Measurements from ENCODE around the gene MYOZ2. TPM values are rescaled to one million over a fixed set of nuclear protein-coding genes. Genes with fewer than 3 reads are reported as not detected.

MYOZ2 gene
- total and polyA plus RNA-seq, 9 donors, result 165 to 256 (median 194) TPM

- Histone ChIP-seq H3K9me3 (replicated peaks; ENCODE audit: control insufficient read depth, low read depth, low read length) (no peaks in the 10 kb centered on the region), H3K27me3 (ENCODE audit: control insufficient read depth, insufficient read depth, low read length) (no peaks in the 10 kb centered on the region), H3K36me3 (ENCODE audit: control insufficient read depth, insufficient read depth, low read length) (no peaks in the 10 kb centered on the region), H3K27ac (ENCODE audit: low read length) (no peak overlapping the region), H3K4me1 (ENCODE audit: control insufficient read depth, insufficient read depth, low read length) (peaks cover 2% of the 10 kb centered on the region), H3K4me3 (ENCODE audit: low read length) (no peak overlapping the region)
- no CpG with 5 or more reads among the region's 2 CpGs for WGBS (ENCODE audit: insufficient coverage)
- DNase-seq, result peak; percentile 59
Measured at GRCh38 chr4:119118397-119118796, 17.2 kb upstream of the MYOZ2 start.

DNA sequence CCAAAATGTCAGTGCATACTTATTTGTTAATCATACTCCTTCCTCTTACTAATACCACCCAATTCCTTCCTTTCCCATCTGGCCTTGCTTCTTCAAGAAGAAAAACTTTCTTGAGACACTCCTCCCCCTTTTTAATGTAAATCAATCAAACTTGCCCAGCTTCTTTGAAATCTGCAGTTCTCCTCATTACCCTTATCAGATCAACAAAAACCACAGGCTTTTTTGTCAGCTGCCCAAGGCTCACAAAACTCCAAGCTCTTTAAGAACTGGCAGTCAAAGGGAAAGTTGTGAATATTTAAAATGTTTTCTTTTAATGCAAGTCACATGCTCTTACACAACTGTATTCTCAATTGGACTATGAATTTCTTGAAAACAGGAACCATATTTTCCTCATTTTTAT is 11.3 kb upstream of the MYOZ2 start:
- Histone ChIP-seq H3K27ac (ENCODE audit: low read length) (no peak overlapping the region), H3K27me3 (ENCODE audit: control insufficient read depth, insufficient read depth, low read length) (no peaks in the 10 kb centered on the region), H3K4me1 (ENCODE audit: control insufficient read depth, insufficient read depth, low read length) (no peaks in the 10 kb centered on the region), H3K9me3 (replicated peaks; ENCODE audit: control insufficient read depth, low read depth, low read length) (no peaks in the 10 kb centered on the region), H3K4me3 (ENCODE audit: low read length) (no peak overlapping the region), H3K36me3 (ENCODE audit: control insufficient read depth, insufficient read depth, low read length) (no peaks in the 10 kb centered on the region)
- no peak for DNase-seq

GRCh38 chr4:119125931-119126330 is 9.7 kb upstream of the MYOZ2 start:
- Histone ChIP-seq H3K4me3 (ENCODE audit: low read length) (no peak overlapping the region), H3K4me1 (ENCODE audit: control insufficient read depth, insufficient read depth, low read length) (no peaks in the 10 kb centered on the region), H3K9me3 (replicated peaks; ENCODE audit: control insufficient read depth, low read depth, low read length) (no peaks in the 10 kb centered on the region), H3K27ac (ENCODE audit: low read length) (no peak overlapping the region), H3K36me3 (ENCODE audit: control insufficient read depth, insufficient read depth, low read length) (no peaks in the 10 kb centered on the region), H3K27me3 (ENCODE audit: control insufficient read depth, insufficient read depth, low read length) (no peaks in the 10 kb centered on the region)
- DNase-seq, result no peak

- H3K27ac ChIP-seq (ENCODE audit: low read length), result no peak overlapping the region
- H3K4me1 ChIP-seq (ENCODE audit: control insufficient read depth, insufficient read depth, low read length), result peaks cover 2% of the 10 kb centered on the region
- DNase-seq, result no peak
- no peaks in the 10 kb centered on the region for H3K27me3 ChIP-seq (ENCODE audit: control insufficient read depth, insufficient read depth, low read length)
- no peaks in the 10 kb centered on the region for H3K9me3 ChIP-seq (replicated peaks; ENCODE audit: control insufficient read depth, low read depth, low read length)
- H3K4me3 ChIP-seq (ENCODE audit: low read length), result no peak overlapping the region
- WGBS (ENCODE audit: insufficient coverage), result 75% methylated on average over 2 of the region's 3 CpGs
- no peaks in the 10 kb centered on the region for H3K36me3 ChIP-seq (ENCODE audit: control insufficient read depth, insufficient read depth, low read length)
Measured at GRCh38 chr4:119128148-119128547, 7.5 kb upstream of the MYOZ2 start.

GRCh38 chr4:119130365-119131065 is 5.1 kb upstream of the MYOZ2 start:
- Histone ChIP-seq H3K4me3 (ENCODE audit: low read length) (no peak overlapping the region), H3K36me3 (ENCODE audit: control insufficient read depth, insufficient read depth, low read length) (no peaks in the 10 kb centered on the region), H3K9me3 (replicated peaks; ENCODE audit: control insufficient read depth, low read depth, low read length) (no peaks in the 10 kb centered on the region), H3K4me1 (ENCODE audit: control insufficient read depth, insufficient read depth, low read length) (peaks cover 4% of the 10 kb centered on the region), H3K27me3 (ENCODE audit: control insufficient read depth, insufficient read depth, low read length) (no peaks in the 10 kb centered on the region), H3K27ac (ENCODE audit: low read length) (no peak overlapping the region)
- no peak for DNase-seq
- WGBS (ENCODE audit: insufficient coverage), result no CpG with 5 or more reads among the region's 4 CpGs

DNA sequence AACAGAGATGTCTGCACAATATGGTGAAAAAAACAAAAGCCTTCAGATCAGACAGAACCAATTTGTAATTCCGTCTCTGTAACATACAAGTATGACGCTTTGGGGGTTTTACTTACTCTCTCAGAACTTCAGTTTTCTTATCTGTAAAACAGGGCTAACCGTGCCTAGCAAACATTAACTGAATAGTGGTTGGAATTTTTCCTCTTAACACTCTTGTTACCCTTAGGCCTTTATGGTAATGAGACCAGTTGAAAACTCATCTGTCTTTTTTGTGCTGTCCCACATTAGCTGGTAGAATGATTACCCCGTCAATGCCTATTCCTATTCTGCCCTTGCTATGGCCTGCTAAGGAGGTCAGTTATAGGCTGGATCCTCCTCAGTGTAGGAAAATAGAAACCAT is 4.5 kb upstream of the MYOZ2 start:
- H3K27me3 ChIP-seq (ENCODE audit: control insufficient read depth, insufficient read depth, low read length), result no peaks in the 10 kb centered on the region
- peaks cover 4% of the 10 kb centered on the region for H3K4me1 ChIP-seq (ENCODE audit: control insufficient read depth, insufficient read depth, low read length)
- no CpG with 5 or more reads among the region's 4 CpGs for WGBS (ENCODE audit: insufficient coverage)
- H3K9me3 ChIP-seq (replicated peaks; ENCODE audit: control insufficient read depth, low read depth, low read length), result no peaks in the 10 kb centered on the region
- H3K27ac ChIP-seq (ENCODE audit: low read length), result no peak overlapping the region
- DNase-seq, result no peak
- no peak overlapping the region for H3K4me3 ChIP-seq (ENCODE audit: low read length)
- H3K36me3 ChIP-seq (ENCODE audit: control insufficient read depth, insufficient read depth, low read length), result no peaks in the 10 kb centered on the region

- 74% methylated on average over 3 of the region's 5 CpGs for WGBS (ENCODE audit: insufficient coverage)
- peaks cover 4% of the 10 kb centered on the region for H3K4me1 ChIP-seq (ENCODE audit: control insufficient read depth, insufficient read depth, low read length)
- H3K9me3 ChIP-seq (replicated peaks; ENCODE audit: control insufficient read depth, low read depth, low read length), result no peaks in the 10 kb centered on the region
- no peak for DNase-seq
- H3K4me3 ChIP-seq (ENCODE audit: low read length), result no peak overlapping the region
- H3K27me3 ChIP-seq (ENCODE audit: control insufficient read depth, insufficient read depth, low read length), result no peaks in the 10 kb centered on the region
- H3K36me3 ChIP-seq (ENCODE audit: control insufficient read depth, insufficient read depth, low read length), result no peaks in the 10 kb centered on the region
- H3K27ac ChIP-seq (ENCODE audit: low read length), result no peak overlapping the region
Measured at GRCh38 chr4:119132306-119132705, 3.3 kb upstream of the MYOZ2 start.

- peaks cover 5% of the 10 kb centered on the region for H3K4me1 ChIP-seq (ENCODE audit: control insufficient read depth, insufficient read depth, low read length)
- H3K36me3 ChIP-seq (ENCODE audit: control insufficient read depth, insufficient read depth, low read length), result no peaks in the 10 kb centered on the region
- H3K4me3 ChIP-seq (ENCODE audit: low read length), result peak overlapping the region; percentile 32
- 60% methylated on average over 1 of the region's 3 CpGs for WGBS (ENCODE audit: insufficient coverage)
- H3K9me3 ChIP-seq (replicated peaks; ENCODE audit: control insufficient read depth, low read depth, low read length), result no peaks in the 10 kb centered on the region
- peak; percentile 79 for DNase-seq
- no peaks in the 10 kb centered on the region for H3K27me3 ChIP-seq (ENCODE audit: control insufficient read depth, insufficient read depth, low read length)
- peak overlapping the region; percentile 85 for H3K27ac ChIP-seq (ENCODE audit: low read length)
Measured at GRCh38 chr4:119136546-119136945, 914 bp downstream of the MYOZ2 start.

DNA sequence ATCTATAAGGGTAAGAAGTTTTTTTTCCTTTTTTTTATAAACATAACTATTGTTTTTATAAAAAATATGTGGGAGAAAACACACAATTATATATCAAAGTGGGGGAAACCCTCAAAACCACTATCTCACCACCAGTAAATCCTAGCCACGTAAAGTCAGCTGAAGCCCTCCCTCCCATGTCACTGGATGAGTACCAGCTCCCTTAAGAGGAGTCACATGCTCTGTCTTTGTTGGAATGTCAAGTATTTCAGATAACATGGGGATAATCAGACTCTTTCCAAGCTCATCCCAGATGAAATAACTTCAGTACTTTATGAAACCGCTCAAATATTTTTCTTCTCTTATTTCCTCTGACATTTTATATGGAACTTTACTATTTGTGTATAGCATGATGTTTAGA is 2.4 kb downstream of the MYOZ2 start:
- H3K4me3 ChIP-seq (ENCODE audit: low read length), result no peak overlapping the region
- no peaks in the 10 kb centered on the region for H3K27me3 ChIP-seq (ENCODE audit: control insufficient read depth, insufficient read depth, low read length)
- no CpG with 5 or more reads among the region's 2 CpGs for WGBS (ENCODE audit: insufficient coverage)
- H3K27ac ChIP-seq (ENCODE audit: low read length), result peak overlapping the region; percentile 45
- peaks cover 5% of the 10 kb centered on the region for H3K4me1 ChIP-seq (ENCODE audit: control insufficient read depth, insufficient read depth, low read length)
- no peaks in the 10 kb centered on the region for H3K9me3 ChIP-seq (replicated peaks; ENCODE audit: control insufficient read depth, low read depth, low read length)
- peaks cover 2% of the 10 kb centered on the region for H3K36me3 ChIP-seq (ENCODE audit: control insufficient read depth, insufficient read depth, low read length)
- DNase-seq, result peak; percentile 27

DNA sequence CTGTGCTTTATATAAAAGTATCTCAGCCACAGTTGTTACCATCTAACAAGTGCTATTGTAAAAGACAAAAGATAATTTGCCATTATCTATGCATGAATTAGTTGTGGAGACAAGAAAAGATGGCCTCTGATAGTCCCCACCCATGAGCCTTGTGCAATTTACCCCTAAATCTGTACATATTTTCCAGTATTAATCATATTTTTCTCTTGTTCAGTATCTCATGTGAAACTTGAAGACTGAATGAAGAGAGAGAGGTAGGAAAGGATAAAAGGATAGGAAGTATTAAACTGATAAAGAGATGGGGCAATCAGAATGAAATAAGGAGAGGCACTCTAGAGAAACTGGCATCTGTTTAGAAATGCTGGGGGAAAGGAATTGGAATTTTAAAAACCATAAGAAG is 3.7 kb downstream of the MYOZ2 start:
- DNase-seq, result no peak
- no peaks in the 10 kb centered on the region for H3K27me3 ChIP-seq (ENCODE audit: control insufficient read depth, insufficient read depth, low read length)
- no peaks in the 10 kb centered on the region for H3K9me3 ChIP-seq (replicated peaks; ENCODE audit: control insufficient read depth, low read depth, low read length)
- H3K4me3 ChIP-seq (ENCODE audit: low read length), result no peak overlapping the region
- H3K36me3 ChIP-seq (ENCODE audit: control insufficient read depth, insufficient read depth, low read length), result peaks cover 2% of the 10 kb centered on the region
- no peak overlapping the region for H3K27ac ChIP-seq (ENCODE audit: low read length)
- peaks cover 5% of the 10 kb centered on the region for H3K4me1 ChIP-seq (ENCODE audit: control insufficient read depth, insufficient read depth, low read length)

GRCh38 chr4:119139822-119140252 is 4.2 kb downstream of the MYOZ2 start:
- Histone ChIP-seq H3K36me3 (ENCODE audit: control insufficient read depth, insufficient read depth, low read length) (peaks cover 2% of the 10 kb centered on the region), H3K9me3 (replicated peaks; ENCODE audit: control insufficient read depth, low read depth, low read length) (no peaks in the 10 kb centered on the region), H3K4me1 (ENCODE audit: control insufficient read depth, insufficient read depth, low read length) (peaks cover 5% of the 10 kb centered on the region), H3K4me3 (ENCODE audit: low read length) (no peak overlapping the region), H3K27ac (ENCODE audit: low read length) (no peak overlapping the region), H3K27me3 (ENCODE audit: control insufficient read depth, insufficient read depth, low read length) (no peaks in the 10 kb centered on the region)
- WGBS (ENCODE audit: insufficient coverage), result no CpG with 5 or more reads among the region's 2 CpGs
- peak; percentile 53 for DNase-seq
